ENCODE measurements around the gene ATP5F1D.

- TF ChIP-seq CTCF (conservative IDR thresholded peaks at IDR 0.05) = no peak
- no peak for TF ChIP-seq EZH2 (IDR thresholded peaks at IDR 0.05; ENCODE audit: low read depth)
Observed at GRCh38 chr19:1252221-1252820, 10.8 kb downstream of the ATP5F1D start.
